ENCODE data around the gene TMUB2. TPM values are rescaled to one million over a fixed set of nuclear protein-coding genes. Genes with fewer than 3 reads are reported as not detected.

TMUB2 gene
- polyA plus RNA-seq, 1 of the 3 experiments (the other 2 are of a cell fraction): 49.5 TPM

- POLR2A ChIA-PET: interaction anchor here (0.7 to 1.3 kb wide), 2 partner anchors 10 to 105 kb away, joined by 3 to 4 read pairs; no protein-coding TSS in a partner anchor
- WGBS (ENCODE audit: low lambda C conversion rate): 96% methylated on average over 28 of the region's 30 CpGs
These were observed 24.8 kb downstream of the TMUB2 start for GRCh38 chr17:44211281-44212265.

More at GRCh38 chr17:44211281-44212265, 24.8 kb downstream of the TMUB2 start:
- no peaks in the 10 kb centered on the region for H3K9me3 ChIP-seq
- no peak overlapping the region for H3K9ac ChIP-seq
- no peak overlapping the region for H2AFZ ChIP-seq (ENCODE audit: low read depth)
- no peak overlapping the region for H3K4me3 ChIP-seq (ENCODE audit: low read depth in 2 of 2, low read length in 1 of 2)
- no peak overlapping the region for H3K4me2 ChIP-seq
- H3K9me2 ChIP-seq: no peaks in the 10 kb centered on the region
- peaks cover 18% of the 10 kb centered on the region for H3K79me2 ChIP-seq (ENCODE audit: insufficient read depth)
- H3F3A ChIP-seq (replicated peaks; ENCODE audit: insufficient read depth): peaks cover 26% of the 10 kb centered on the region
- TF ChIP-seq FOXM1 (IDR thresholded peaks at IDR 0.05; ENCODE audit: low read depth): no peak
- no peak for TF ChIP-seq SIN3A (IDR thresholded peaks at IDR 0.05; ENCODE audit: borderline replicate concordance, low read depth, low read length)
- TF ChIP-seq YY1 (IDR thresholded peaks at IDR 0.05; ENCODE audit: low read depth): no peak
- no peak for TF ChIP-seq FOXJ3 (CRISPR knock-in tag; IDR thresholded peaks at IDR 0.05)
- TF ChIP-seq RFX5 (IDR thresholded peaks at IDR 0.05; ENCODE audit: low read length): no peak
- no peak for TF ChIP-seq GABPA (IDR thresholded peaks at IDR 0.05; ENCODE audit: low read depth)
- no peak for TF ChIP-seq ELF1 (IDR thresholded peaks at IDR 0.05)
- TF ChIP-seq REST (IDR thresholded peaks at IDR 0.05; ENCODE audit: low read depth, low read length): no peak
- no peak for TF ChIP-seq USF1 (IDR thresholded peaks at IDR 0.05; ENCODE audit: borderline replicate concordance, low read depth)
- no peak for TF ChIP-seq TCF12 (IDR thresholded peaks at IDR 0.05)
- H3K4me1 ChIP-seq (ENCODE audit: control insufficient read depth in 1 of 2, insufficient read depth in 2 of 2, low read depth in 1 of 2, low read length in 1 of 2): 0 out of 4 replicates have a peak, but pooled peaks cover 0 to 4% of the 10 kb centered on the region in 2 experiments
- CTCF ChIA-PET: interaction anchor here (0.9 to 6.7 kb wide), 12 partner anchors 8 to 139 kb away, joined by 3 to 57 read pairs (median 8); partner anchors contain the start of genes GRN and UBTF
- no peak overlapping the region for H3K27ac ChIP-seq (ENCODE audit: low read depth in 2 of 2, low read length in 1 of 2)
- H4K20me1 ChIP-seq (ENCODE audit: insufficient read depth): peaks cover 15% of the 10 kb centered on the region
- DNase-seq: no peak
- H3K36me3 ChIP-seq (replicated peaks in 1 of 2; ENCODE audit: control insufficient read depth in 1 of 2, insufficient read depth in 2 of 2, low read length in 1 of 2): peaks cover 52 to 83% of the 10 kb centered on the region in 2 experiments
- no peaks in the 10 kb centered on the region for H3K27me3 ChIP-seq (ENCODE audit: insufficient read depth)
